WTC11 (cell line): ENCODE results near the gene ADGRD2. TPM values are rescaled to one million over a fixed set of nuclear protein-coding genes. Genes with fewer than 3 reads are reported as not detected.

Source experiments
- ATAC-seq: fragments of 200-7000 bp; cut with Tn5 transposase; 2 replicates; pipeline ENCODE4 v1.10.0; 2021; ENCODE audit warnings: mild to moderate bottlenecking, moderate library complexity
- CTCF ChIA-PET: fragments of 300-600 bp; sonication (Branson Sonifier 250); formaldehyde crosslinking; loops from one replicate; lab custom pipeline; 2021; ENCODE audit warnings: antibody characterized with exemption; lab: Charles Lee
- POLR2A ChIA-PET: fragments of 350-600 bp; sonication (Branson Sonifier 250); formaldehyde crosslinking; loops from one replicate; lab custom pipeline; 2021; ENCODE audit warnings: antibody characterized with exemption; lab: Charles Lee
- DNase-seq: peaks from one replicate; pipeline ENCODE4 v3.0.0; 2021; ENCODE audit warnings: low spot score
- H3K27ac Mint-ChIP-seq: 2 replicates; pipeline ENCODE4 v1.8.0; 2021; ENCODE audit warnings: mixed read lengths
- H3K27me3 Mint-ChIP-seq: 2 replicates; pipeline ENCODE4 v1.8.0; 2021; ENCODE audit warnings: low read depth, mild to moderate bottlenecking, moderate library complexity, mixed read lengths
- H3K36me3 Mint-ChIP-seq: 2 replicates; pipeline ENCODE4 v1.8.0; 2021; ENCODE audit warnings: mixed read lengths
- H3K4me1 Mint-ChIP-seq: 2 replicates; pipeline ENCODE4 v1.8.0; 2022; ENCODE audit warnings: mixed read lengths
- H3K4me3 Mint-ChIP-seq: 2 replicates; pipeline ENCODE4 v1.8.0; 2021; ENCODE audit warnings: mild to moderate bottlenecking, moderate library complexity, mixed read lengths
- H3K9me3 Mint-ChIP-seq: 2 replicates; pipeline ENCODE4 v1.8.0; 2021; ENCODE audit warnings: mixed read lengths
- CDX4 ChIP-seq: fragments of 250-450 bp; sonication (Bioruptor Pico); IDR thresholded peaks from 2 replicates; pipeline ENCODE4 v1.9.0; 2021; ENCODE audit warnings: moderate library complexity, mild to moderate bottlenecking, inconsistent platforms, borderline replicate concordance
- CTCF ChIP-seq: fragments of 200-600 bp; IDR thresholded peaks from 2 replicates; pipeline ENCODE4 v1.8.0; 2022; ENCODE audit warnings: antibody characterized with exemption
- E2F5 ChIP-seq: sonication (generic); formaldehyde crosslinking; IDR thresholded peaks from 2 replicates; pipeline ENCODE4 v1.8.1; 2022; ENCODE audit warnings: mild to moderate bottlenecking, moderate library complexity, missing genetic modification reagents
- ELF4 ChIP-seq: sonication (generic); formaldehyde crosslinking; IDR thresholded peaks from 2 replicates; pipeline ENCODE4 v1.8.1; 2022; ENCODE audit warnings: low read depth, mild to moderate bottlenecking, moderate library complexity, missing genetic modification reagents
- ERG ChIP-seq: fragments of 250-450 bp; sonication (Bioruptor Pico); IDR thresholded peaks from 2 replicates; pipeline ENCODE4 v1.8.0; 2021; ENCODE audit warnings: mild to moderate bottlenecking
- IRF1 ChIP-seq: sonication (generic); formaldehyde crosslinking; IDR thresholded peaks from 2 replicates; pipeline ENCODE4 v1.8.0; 2023; ENCODE audit warnings: missing genetic modification reagents
- IRF2 ChIP-seq: sonication (generic); formaldehyde crosslinking; IDR thresholded peaks from 2 replicates; pipeline ENCODE4 v1.8.0; 2022; ENCODE audit warnings: low read depth, missing genetic modification reagents, borderline replicate concordance
- MLX ChIP-seq: sonication (generic); formaldehyde crosslinking; IDR thresholded peaks from 2 replicates; pipeline ENCODE4 v1.8.1; 2023; ENCODE audit warnings: mild to moderate bottlenecking, missing genetic modification reagents, moderate library complexity
- NFATC4 ChIP-seq: fragments of 250-450 bp; sonication (Bioruptor Pico); IDR thresholded peaks from 2 replicates; pipeline ENCODE4 v1.9.0; 2021; ENCODE audit warnings: mild to moderate bottlenecking
- NFE2L1 ChIP-seq: sonication (generic); formaldehyde crosslinking; IDR thresholded peaks from 2 replicates; pipeline ENCODE4 v1.8.1; 2023; ENCODE audit warnings: missing genetic modification reagents
- RORB ChIP-seq: fragments of 250-450 bp; sonication (Bioruptor Pico); IDR thresholded peaks from 2 replicates; pipeline ENCODE4 v1.9.0; 2021; ENCODE audit warnings: mild to moderate bottlenecking
- ZSCAN18 ChIP-seq: fragments of 250-450 bp; sonication (Bioruptor Pico); IDR thresholded peaks from 2 replicates; pipeline ENCODE4 v2.1.2; 2022; ENCODE audit warnings: mild to moderate bottlenecking, moderate library complexity
- total RNA-seq: library from RNA; stranded (reverse); gene quantifications from 3 replicates; pipeline ENCODE4 v1.2.3, GENCODE V29; 2021

Gene ADGRD2
- total RNA-seq, 1 experiment from 2014 or later, result 0.61 TPM

GRCh38 chr9:124439686-124440243 is 10.5 kb upstream of the ADGRD2 start (continued):
- no peak for TF ChIP-seq E2F5 (CRISPR knock-in tag)
- no peak for TF ChIP-seq ELF4 (CRISPR knock-in tag)
- TF ChIP-seq ERG (CRISPR knock-in tag), result no peak

GRCh38 chr9:124440786-124441185 is 9.5 kb upstream of the ADGRD2 start:
- Mint-ChIP-seq H3K27me3 (peaks cover 17% of the 10 kb centered on the region), H3K4me3 (no peak overlapping the region), H3K36me3 (no peaks in the 10 kb centered on the region)
- ChIA-PET POLR2A (no interaction called here), CTCF (interaction anchor here (1.2 kb wide), 1 partner anchor 48 kb away, joined by 3 read pairs; no protein-coding TSS in a partner anchor)
- no peak for TF ChIP-seq ZSCAN18 (CRISPR knock-in tag)
- no peak for TF ChIP-seq NFE2L1 (CRISPR knock-in tag)
- TF ChIP-seq IRF2 (CRISPR knock-in tag), result no peak
- no peak for TF ChIP-seq MLX (CRISPR knock-in tag)
- TF ChIP-seq RORB, result no peak
- TF ChIP-seq, all 79 proteins: peak for 0
- no peak for ATAC-seq
- no peak for DNase-seq
- H3K27ac Mint-ChIP-seq, result no peak overlapping the region
- peaks cover 10% of the 10 kb centered on the region for H3K9me3 Mint-ChIP-seq
- no peaks in the 10 kb centered on the region for H3K4me1 Mint-ChIP-seq

- POLR2A ChIA-PET, result no interaction called here
- H3K36me3 Mint-ChIP-seq, result no peaks in the 10 kb centered on the region
- no peak overlapping the region for H3K27ac Mint-ChIP-seq
- H3K4me1 Mint-ChIP-seq, result no peaks in the 10 kb centered on the region
- TF ChIP-seq CDX4 (CRISPR knock-in tag) (no peak), IRF1 (no peak), CTCF (no peak), NFATC4 (CRISPR knock-in tag) (no peak)
- TF ChIP-seq, all 79 proteins: peak for 0
- Mint-ChIP-seq H3K4me3 (no peak overlapping the region), H3K9me3 (peaks cover 10% of the 10 kb centered on the region), H3K27me3 (peaks cover 17% of the 10 kb centered on the region)
- ATAC-seq (no peak), DNase-seq (no peak)
- CTCF ChIA-PET, result interaction anchor here (1.2 to 1.6 kb wide), 3 partner anchors 22 to 96 kb away, joined by 3 to 6 read pairs (median 3); no protein-coding TSS in a partner anchor
Observed at GRCh38 chr9:124441291-124441690, 9.0 kb upstream of the ADGRD2 start.
